Right forelimb (tissue), 1 donor: ENCODE results near the gene BANF1.
A peak's percentile ranks its signal among the peaks of the same experiment; 100 is the strongest.
"Not testable (repeated sequence)": the region's sequence is repeated elsewhere in the genome, so short reads cannot be mapped to it uniquely, and the experiment has no call there.

Experiments used
- DNase-seq: peaks from one replicate; pipeline ENCODE4 v3.0.0-alpha.2; 2018

The BANF1 gene

GRCh38 chr11:65978391-65979238 lies 23.7 kb upstream of the BANF1 start:
- DNase-seq, result no peak

- DNase-seq, result no peak
Measured at GRCh38 chr11:65979261-65979759, 23.0 kb upstream of the BANF1 start.

- DNase-seq, result no peak
Measured at GRCh38 chr11:65981101-65981740, 21.1 kb upstream of the BANF1 start.

GRCh38 chr11:65981972-65982823 lies 20.1 kb upstream of the BANF1 start:
- DNase-seq, result no peak

- no peak for DNase-seq
Measured at GRCh38 chr11:65982824-65983588, 19.3 kb upstream of the BANF1 start.

- DNase-seq, result no peak
Measured at GRCh38 chr11:65983589-65983987, 18.7 kb upstream of the BANF1 start.

GRCh38 chr11:65987336-65987735 lies 15.0 kb upstream of the BANF1 start:
- no peak for DNase-seq

- DNase-seq, result peak; percentile 91
Measured at GRCh38 chr11:65988791-65989592, 13.3 kb upstream of the BANF1 start.

GRCh38 chr11:65992056-65992455 lies 10.2 kb upstream of the BANF1 start:
- no peak for DNase-seq

GRCh38 chr11:65997286-65997685 lies 5.0 kb upstream of the BANF1 start:
- DNase-seq, result no peak

- DNase-seq, result peak; percentile 74
Measured at GRCh38 chr11:66002648-66003225, 434 bp downstream of the BANF1 start.

GRCh38 chr11:66003291-66003690 lies 988 bp downstream of the BANF1 start:
- no peak for DNase-seq

GRCh38 chr11:66004186-66004585 lies 1.9 kb downstream of the BANF1 start:
- no peak for DNase-seq

GRCh38 chr11:66006134-66006890 lies 4.0 kb downstream of the BANF1 start:
- no peak for DNase-seq

- DNase-seq, result no peak
Measured at GRCh38 chr11:66006891-66007176, 4.5 kb downstream of the BANF1 start.

GRCh38 chr11:66007201-66007634 lies 4.9 kb downstream of the BANF1 start:
- DNase-seq, result no peak

- DNase-seq, result no peak
Measured at GRCh38 chr11:66008095-66008467, 5.8 kb downstream of the BANF1 start.

- no peak for DNase-seq
Measured at GRCh38 chr11:66008468-66009101, 6.3 kb downstream of the BANF1 start.

- DNase-seq, result not testable (repeated sequence)
Measured at GRCh38 chr11:66010036-66010435, 7.7 kb downstream of the BANF1 start.

GRCh38 chr11:66011239-66011784 lies 9.0 kb downstream of the BANF1 start:
- DNase-seq, result no peak
